Brain microvascular endothelial cell (primary cell): Measurements from ENCODE around the gene RRN3.
A peak's percentile ranks its signal among the peaks of the same experiment; 100 is the strongest.
"Not testable (repeated sequence)": the region's sequence is repeated elsewhere in the genome, so short reads cannot be mapped to it uniquely, and the experiment has no call there.

Experiments
- DNase-seq: peaks from one replicate; pipeline ENCODE4 v3.0.0-alpha.2; 2020
- H3K27ac ChIP-seq: fragments of 250-450 bp; sonication (Bioruptor Pico); 2 replicates; pipeline ENCODE4 v1.5.1; 2020; ENCODE audit warnings: mild to moderate bottlenecking, moderate library complexity
- H3K27me3 ChIP-seq: fragments of 250-450 bp; sonication (Bioruptor Pico); replicated peaks from 2 replicates; pipeline ENCODE4 v1.5.1; 2020; ENCODE audit warnings: mild to moderate bottlenecking
- H3K36me3 ChIP-seq: fragments of 250-450 bp; sonication (Bioruptor Pico); replicated peaks from 2 replicates; pipeline ENCODE4 v1.5.1; 2020; ENCODE audit warnings: mild to moderate bottlenecking
- H3K4me3 ChIP-seq: 2 replicates; pipeline ENCODE4 v1.5.1; 2011; ENCODE audit warnings: low read depth, mild to moderate bottlenecking, control low read depth, low read length, moderate library complexity
- CTCF ChIP-seq: IDR thresholded peaks from 2 replicates; pipeline ENCODE4 v1.5.1; 2011; ENCODE audit warnings: low read depth, mild to moderate bottlenecking, moderate library complexity, low read length, control low read depth, inconsistent platforms; ENCODE audit errors: missing control alignments
- in situ Hi-C: cut with HindIII; loops from 2 replicates; pipeline ENCODE4 v1.10.0; 2017; ENCODE audit warnings: low sequenced_read_pairs, low pct_ligation_motif_present

Gene RRN3

GRCh38 chr16:15031179-15031578 lies 62.9 kb downstream of the RRN3 start:
- peaks cover 63% of the 10 kb centered on the region for H3K36me3 ChIP-seq
- no peak overlapping the region for H3K4me3 ChIP-seq
- no peak for TF ChIP-seq CTCF
- no peak overlapping the region for H3K27ac ChIP-seq
- in situ Hi-C loops, result no loop called here
- no peak for DNase-seq
- H3K27me3 ChIP-seq, result no peaks in the 10 kb centered on the region

- in situ Hi-C loops, H3K27ac ChIP-seq, DNase-seq, H3K27me3 ChIP-seq, H3K4me3 ChIP-seq: not testable (repeated sequence)
- peaks cover 51% of the 10 kb centered on the region for H3K36me3 ChIP-seq
These were observed 64.3 kb downstream of the RRN3 start for GRCh38 chr16:15029749-15030148.

- DNase-seq, H3K27ac ChIP-seq, in situ Hi-C loops, H3K4me3 ChIP-seq, H3K27me3 ChIP-seq: not testable (repeated sequence)
- peaks cover 44% of the 10 kb centered on the region for H3K36me3 ChIP-seq
These were observed 65.0 kb downstream of the RRN3 start for GRCh38 chr16:15028801-15029698.

- H3K27ac ChIP-seq, DNase-seq, H3K27me3 ChIP-seq, in situ Hi-C loops, H3K4me3 ChIP-seq: not testable (repeated sequence)
- H3K36me3 ChIP-seq, result peaks cover 39% of the 10 kb centered on the region
These were observed 65.7 kb downstream of the RRN3 start for GRCh38 chr16:15028345-15028715.

- H3K27me3 ChIP-seq, DNase-seq, H3K4me3 ChIP-seq, in situ Hi-C loops, H3K27ac ChIP-seq: not testable (repeated sequence)
- peaks cover 37% of the 10 kb centered on the region for H3K36me3 ChIP-seq
These were observed 66.3 kb downstream of the RRN3 start for GRCh38 chr16:15027503-15028344.

GRCh38 chr16:15027051-15027450 lies 67.0 kb downstream of the RRN3 start:
- peaks cover 33% of the 10 kb centered on the region for H3K36me3 ChIP-seq
- in situ Hi-C loops, H3K27ac ChIP-seq, H3K4me3 ChIP-seq, H3K27me3 ChIP-seq, DNase-seq: not testable (repeated sequence)

GRCh38 chr16:15025234-15025951 lies 68.7 kb downstream of the RRN3 start:
- H3K27me3 ChIP-seq, H3K27ac ChIP-seq, H3K4me3 ChIP-seq, in situ Hi-C loops: not testable (repeated sequence)
- peak; percentile 37 for DNase-seq
- peaks cover 23% of the 10 kb centered on the region for H3K36me3 ChIP-seq

GRCh38 chr16:15024858-15025199 lies 69.2 kb downstream of the RRN3 start:
- H3K4me3 ChIP-seq, DNase-seq, in situ Hi-C loops, H3K27ac ChIP-seq, H3K27me3 ChIP-seq: not testable (repeated sequence)
- peaks cover 22% of the 10 kb centered on the region for H3K36me3 ChIP-seq

- H3K27ac ChIP-seq, H3K4me3 ChIP-seq, in situ Hi-C loops, DNase-seq, H3K27me3 ChIP-seq: not testable (repeated sequence)
- peaks cover 23% of the 10 kb centered on the region for H3K36me3 ChIP-seq
These were observed 70.5 kb downstream of the RRN3 start for GRCh38 chr16:15023381-15024077.
